Neutrophil (primary cell): Measurements from ENCODE around the gene MAJIN.

ENCODE experiments used
- H3K27ac ChIP-seq: fragments of 200-600 bp; sonication (generic); 2 replicates; pipeline ENCODE4 v1.5.1; 2016; ENCODE audit warnings: mild to moderate bottlenecking, moderate library complexity
- H3K27me3 ChIP-seq: fragments of 200-600 bp; sonication (generic); 2 replicates; pipeline ENCODE4 v1.6.0; 2016; ENCODE audit warnings: mild to moderate bottlenecking
- H3K36me3 ChIP-seq: fragments of 200-600 bp; sonication (generic); 2 replicates; pipeline ENCODE4 v1.5.1; 2017
- H3K4me1 ChIP-seq, 2 experiments: fragments of 200-600 bp in 1 of 2; sonication (generic) in 1 of 2; 1 replicate in 1 of 2; 2 replicates in 1 of 2; pipeline versions ENCODE4 v1.5.1 to v1.6.1; 2013 to 2016; ENCODE audit warnings: low read depth in 1 of 2, low read length in 1 of 2, mild to moderate bottlenecking in 1 of 2, moderate library complexity in 1 of 2; ENCODE audit not compliant: control insufficient read depth in 1 of 2, insufficient read depth in 1 of 2
- H3K4me3 ChIP-seq, 2 experiments: fragments of 200-600 bp in 1 of 2; sonication (generic) in 1 of 2; 1 replicate in 1 of 2; 2 replicates in 1 of 2; pipeline ENCODE4 v1.5.1; 2013 to 2016; ENCODE audit warnings: low read depth in 1 of 2, low read length in 1 of 2, mild to moderate bottlenecking in 1 of 2, moderate library complexity in 1 of 2
- H3K9me3 ChIP-seq: fragments of 200-600 bp; sonication (generic); 2 replicates; pipeline ENCODE4 v1.5.1; 2016
- CTCF ChIP-seq: fragments of 200-600 bp; sonication (generic); IDR thresholded peaks from 2 replicates; pipeline ENCODE4 v1.5.1; 2016; ENCODE audit warnings: antibody characterized with exemption

The MAJIN gene

GRCh38 chr11:64918017-64918416, 53.9 kb downstream of the MAJIN start:
- peak overlapping the region; percentile 89 to 97 for H3K4me3 ChIP-seq
- peaks cover 19 to 23% of the 10 kb centered on the region in 2 experiments for H3K4me1 ChIP-seq
- peak overlapping the region; percentile 95 for H3K27ac ChIP-seq
- no peaks in the 10 kb centered on the region for H3K9me3 ChIP-seq
- no peak for TF ChIP-seq CTCF
- H3K36me3 ChIP-seq: peaks cover 23% of the 10 kb centered on the region
- no peaks in the 10 kb centered on the region for H3K27me3 ChIP-seq

GRCh38 chr11:64917663-64917995, 54.3 kb downstream of the MAJIN start:
- H3K9me3 ChIP-seq: no peaks in the 10 kb centered on the region
- peaks cover 27% of the 10 kb centered on the region for H3K36me3 ChIP-seq
- TF ChIP-seq CTCF: no peak
- no peaks in the 10 kb centered on the region for H3K27me3 ChIP-seq
- H3K4me1 ChIP-seq: peaks cover 19 to 23% of the 10 kb centered on the region in 2 experiments
- peak overlapping the region; percentile 95 for H3K27ac ChIP-seq
- peak overlapping the region; percentile 89 to 97 for H3K4me3 ChIP-seq

- TF ChIP-seq CTCF: peak; percentile 16
- H3K27me3 ChIP-seq: no peaks in the 10 kb centered on the region
- peaks cover 19 to 23% of the 10 kb centered on the region in 2 experiments for H3K4me1 ChIP-seq
- H3K36me3 ChIP-seq: peaks cover 33% of the 10 kb centered on the region
- H3K27ac ChIP-seq: peak within 1 kb of the TSS; percentile 95
- peak within 1 kb of the TSS; percentile 89 to 97 for H3K4me3 ChIP-seq
- H3K9me3 ChIP-seq: no peaks in the 10 kb centered on the region
Observed at GRCh38 chr11:64916775-64917662, 54.9 kb downstream of the MAJIN start, which contains the start of gene ATG2A. Gene ATG2A, minus strand, starts transcription at chr11:64917209. Its CDS starts 74 bp downstream, at chr11:64917135.

- peak overlapping the region; percentile 89 to 97 for H3K4me3 ChIP-seq
Observed at GRCh38 chr11:64916040-64916774, 55.7 kb downstream of the MAJIN start.

More at GRCh38 chr11:64916040-64916774, 55.7 kb downstream of the MAJIN start:
- H3K4me1 ChIP-seq: peaks cover 19 to 23% of the 10 kb centered on the region in 2 experiments
- no peaks in the 10 kb centered on the region for H3K9me3 ChIP-seq
- no peaks in the 10 kb centered on the region for H3K27me3 ChIP-seq
- H3K27ac ChIP-seq: peak overlapping the region; percentile 95
- peaks cover 41% of the 10 kb centered on the region for H3K36me3 ChIP-seq
- peak; percentile 25 for TF ChIP-seq CTCF
